Measurements from ENCODE around the gene HERPUD2.
"Not testable (repeated sequence)": the region's sequence is repeated elsewhere in the genome, so short reads cannot be mapped to it uniquely, and the experiment has no call there.

The HERPUD2 gene

GRCh38 chr7:35599061-35599460 is 95.9 kb downstream of the HERPUD2 start:
- DNase-seq: no peak

DNA sequence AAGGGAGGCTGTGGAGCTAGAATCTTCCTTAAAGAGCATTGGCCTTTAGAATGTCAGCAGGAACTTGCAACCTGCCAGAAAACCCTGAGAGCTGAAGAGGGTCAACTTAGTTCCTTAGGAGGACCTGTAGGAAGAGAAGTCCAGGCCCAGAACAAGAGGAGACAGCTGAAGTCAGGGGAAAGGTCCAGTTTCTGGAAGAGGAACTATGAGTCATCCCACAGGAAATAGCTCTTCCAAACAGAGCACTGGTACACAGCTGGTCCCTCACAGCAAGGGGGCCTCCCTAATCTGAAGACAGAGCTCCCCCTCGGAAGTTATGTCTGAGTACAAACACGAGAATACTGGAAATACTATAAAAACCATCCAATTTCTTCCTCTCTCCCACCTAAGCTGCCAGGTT is 98.9 kb downstream of the HERPUD2 start:
- no peak for DNase-seq

DNA sequence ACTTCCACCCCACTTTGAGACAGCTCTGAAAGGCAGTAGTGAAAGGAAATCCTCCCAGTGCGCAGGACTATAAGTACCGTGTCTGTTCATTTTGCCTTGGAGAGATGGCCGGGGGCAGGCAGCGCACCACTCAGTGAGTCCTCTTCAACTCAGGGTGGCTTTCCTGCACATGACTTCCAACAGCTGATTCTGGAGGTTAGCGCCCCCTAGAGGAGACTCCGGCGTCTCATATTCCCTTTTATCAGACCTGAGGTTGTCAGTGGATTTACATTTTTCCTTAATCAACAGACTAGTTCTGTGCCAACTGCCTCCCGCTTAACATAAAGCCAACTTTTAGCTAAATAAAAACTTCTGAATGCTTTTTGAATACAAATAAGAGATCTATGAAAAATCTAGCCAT is 101.0 kb downstream of the HERPUD2 start:
- no peak for DNase-seq

DNA sequence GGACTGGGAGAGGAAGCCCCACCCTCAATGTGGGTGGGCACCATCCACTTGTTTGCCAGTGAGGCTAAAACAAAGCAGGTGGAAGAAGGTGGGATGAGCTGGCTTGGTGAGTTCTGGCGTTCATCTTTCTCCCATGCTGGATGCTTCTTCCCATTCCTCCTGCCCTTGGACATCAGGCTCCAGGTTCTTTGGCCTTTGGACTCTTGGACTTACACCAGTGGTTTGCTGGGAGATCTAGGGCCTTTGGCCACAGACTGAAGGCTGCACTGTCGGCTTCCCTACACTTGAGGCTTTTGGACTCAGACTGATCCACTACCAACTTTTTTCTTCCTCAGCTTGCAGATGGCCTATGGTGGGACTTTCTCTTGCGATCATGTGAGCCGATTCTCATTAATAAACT is 106.3 kb downstream of the HERPUD2 start:
- DNase-seq: no peak

DNA sequence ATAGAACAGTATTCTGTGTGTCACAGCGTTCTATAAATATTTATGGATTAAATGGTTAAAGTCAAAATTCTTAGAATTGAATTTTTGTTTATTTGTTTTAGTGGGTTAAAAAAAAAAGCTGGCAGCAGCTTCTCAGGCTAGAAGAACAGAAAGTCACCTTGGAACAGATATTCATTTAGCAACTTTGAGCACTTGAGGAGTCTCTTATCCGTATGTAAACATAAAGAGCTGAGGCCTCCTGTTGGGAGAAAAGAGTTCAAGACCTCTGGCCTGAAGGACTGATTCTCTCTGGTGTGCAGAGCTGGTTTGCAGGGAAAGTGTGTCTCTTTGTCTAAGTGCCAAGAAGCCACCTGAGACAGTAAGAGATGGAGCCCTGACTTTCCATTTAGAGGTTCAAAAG is 109.9 kb downstream of the HERPUD2 start:
- DNase-seq: no peak

- not testable (repeated sequence) for DNase-seq
Observed at GRCh38 chr7:35584533-35584932, 110.4 kb downstream of the HERPUD2 start.
